Esophagus (tissue), 2 donors: Measurements from ENCODE around the gene SURF2. TPM values are rescaled to one million over a fixed set of nuclear protein-coding genes. Genes with fewer than 3 reads are reported as not detected.
"Not testable (repeated sequence)": the region's sequence is repeated elsewhere in the genome, so short reads cannot be mapped to it uniquely, and the experiment has no call there.

Experiments
- H3K27ac ChIP-seq, 2 donors: one replicate each; pipeline ENCODE4 v1.5.1; 2013; ENCODE audit warnings: low read depth in 2 of 2, mild to moderate bottlenecking in 2 of 2, inconsistent platforms in 1 of 2, low read length in 1 of 2, moderate library complexity in 1 of 2
- H3K27me3 ChIP-seq, 2 donors: one replicate each; pipeline ENCODE4 v1.6.1; 2013; ENCODE audit warnings: low read length in 2 of 2, control low read depth in 1 of 2, mild to moderate bottlenecking in 1 of 2; ENCODE audit not compliant: insufficient read depth in 2 of 2, control insufficient read depth in 1 of 2
- H3K36me3 ChIP-seq, 2 donors: one replicate each; pipeline ENCODE4 v1.6.1; 2013; ENCODE audit warnings: low read length in 1 of 2; ENCODE audit not compliant: control insufficient read depth in 2 of 2, insufficient read depth in 2 of 2
- H3K4me1 ChIP-seq, 2 donors: one replicate each; pipeline ENCODE4 v1.6.1; 2013; ENCODE audit warnings: low read length in 1 of 2; ENCODE audit not compliant: control insufficient read depth in 2 of 2, insufficient read depth in 2 of 2
- H3K4me3 ChIP-seq, 2 donors: one replicate each; pipeline ENCODE4 v1.5.1; 2013; ENCODE audit warnings: low read length in 2 of 2, mild to moderate bottlenecking in 2 of 2, low read depth in 1 of 2, moderate library complexity in 1 of 2
- H3K9me3 ChIP-seq, 2 donors: one replicate each; pipeline ENCODE4 v1.6.1; 2013; ENCODE audit warnings: mild to moderate bottlenecking in 2 of 2, low read depth in 1 of 2, low read length in 1 of 2, moderate library complexity in 1 of 2; ENCODE audit not compliant: control insufficient read depth in 2 of 2, insufficient read depth in 1 of 2
- WGBS, 2 donors: extraction: QIAGEN DNeasy Blood & Tissue Kit; methylation state at CpG; one replicate each; pipeline ENCODE4 v1.1.7; 2013; 5-methylcytosine and 5-hydroxymethylcytosine counted together
- polyA plus RNA-seq, 2 donors: library from polyadenylated mRNA; stranded (reverse); fragments of 200-250 nt; gene quantifications; one replicate each; pipeline ENCODE4 v1.2.3, GENCODE V29; 2013
- donor health status: healthy with polysubstance abuse.
- donor health status: Bipolar disorder and iron deficiency.

The SURF2 gene
- polyA plus RNA-seq, 2 donors, result 32.9 to 36.4 TPM

DNA sequence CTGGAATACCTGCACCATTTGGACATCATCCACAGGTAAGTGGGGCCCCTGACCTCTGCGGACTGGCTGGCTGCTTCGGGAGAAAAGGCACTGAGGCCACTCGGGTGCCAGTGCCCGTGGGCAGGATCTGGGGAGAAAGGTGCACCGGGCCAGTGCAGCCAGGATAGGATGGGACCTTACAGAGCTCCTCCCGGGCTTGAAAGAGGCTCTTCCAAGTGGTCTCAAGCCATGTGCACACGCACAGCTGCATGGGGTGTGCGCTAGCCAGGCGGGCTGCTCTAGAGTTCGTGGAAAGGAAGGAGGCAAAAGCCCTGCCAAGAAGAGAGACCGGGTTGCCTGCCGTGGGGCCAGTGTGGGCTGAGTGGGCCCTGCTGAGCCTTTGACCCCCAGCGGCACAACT, 33.2 kb downstream of the SURF2 start:
- Histone ChIP-seq H3K27me3 (no peaks in the 10 kb centered on the region), H3K4me1 (peaks cover 0 to 4% of the 10 kb centered on the region in 2 donors), H3K27ac (no peak overlapping the region), H3K9me3 (peaks cover 0 to 2% of the 10 kb centered on the region in 2 donors), H3K4me3 (no peak overlapping the region), H3K36me3 (no peaks in the 10 kb centered on the region)
- 90 to 94% methylated on average over 13 of the region's 13 CpGs for WGBS, 2 donors

DNA sequence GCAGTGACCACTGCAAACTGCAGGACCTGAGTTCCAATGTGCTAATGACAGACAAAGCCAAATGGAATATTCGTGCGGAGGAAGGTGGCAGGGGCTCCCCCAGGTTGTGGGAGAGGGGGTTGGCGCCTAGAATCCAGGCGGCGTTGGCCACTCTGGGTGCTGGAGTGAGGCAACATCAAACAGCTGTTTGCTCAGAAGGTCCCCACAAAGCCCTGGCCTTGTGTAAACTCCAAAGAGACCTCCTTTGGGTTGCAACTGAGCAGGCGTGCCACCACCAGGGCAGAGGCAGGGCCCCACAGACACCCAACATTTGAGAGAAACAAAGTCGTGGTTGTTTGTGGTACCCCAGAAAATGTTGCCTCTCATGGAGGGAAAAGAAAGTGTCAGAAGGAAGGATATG, 34.4 kb downstream of the SURF2 start:
- no peaks in the 10 kb centered on the region for H3K36me3 ChIP-seq
- peaks cover 0 to 6% of the 10 kb centered on the region in 2 donors for H3K4me1 ChIP-seq
- 83 to 85% methylated on average over 7 of the region's 7 CpGs for WGBS, 2 donors
- H3K27me3 ChIP-seq, result no peaks in the 10 kb centered on the region
- H3K27ac ChIP-seq, result no peak overlapping the region
- no peak overlapping the region for H3K4me3 ChIP-seq
- peaks cover 0 to 3% of the 10 kb centered on the region in 2 donors for H3K9me3 ChIP-seq

- not testable (repeated sequence) for H3K36me3 ChIP-seq, H3K4me3 ChIP-seq, H3K4me1 ChIP-seq, H3K9me3 ChIP-seq, H3K27ac ChIP-seq, H3K27me3 ChIP-seq
- WGBS, 2 donors, result 42% methylated on average over 2 of the region's 4 CpGs
Measured at GRCh38 chr9:133391449-133391848, 35.1 kb downstream of the SURF2 start.

DNA sequence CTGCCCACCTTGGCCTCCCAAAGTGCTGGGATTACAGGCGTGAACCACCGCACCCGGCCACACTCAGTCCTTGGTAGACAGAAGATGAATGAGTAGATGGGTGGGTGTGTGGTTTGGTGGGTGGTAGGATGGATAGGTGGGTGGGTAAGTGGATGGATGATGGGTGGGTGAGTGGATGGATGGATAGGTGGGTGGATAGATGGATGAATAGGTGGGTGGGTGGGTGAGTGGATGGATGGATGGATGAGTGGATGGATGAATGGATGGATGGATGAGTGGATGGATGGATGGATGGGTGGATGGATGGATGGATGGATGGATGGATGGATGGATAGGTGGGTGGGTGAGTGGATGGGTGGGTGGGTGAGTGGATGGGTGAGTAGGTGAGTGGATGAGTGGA, 36.0 kb downstream of the SURF2 start:
- not testable (repeated sequence) for H3K27ac ChIP-seq, H3K4me1 ChIP-seq, H3K36me3 ChIP-seq, H3K4me3 ChIP-seq, H3K27me3 ChIP-seq, H3K9me3 ChIP-seq
- WGBS, 2 donors, result 90 to 95% methylated on average over 3 of the region's 3 CpGs

DNA sequence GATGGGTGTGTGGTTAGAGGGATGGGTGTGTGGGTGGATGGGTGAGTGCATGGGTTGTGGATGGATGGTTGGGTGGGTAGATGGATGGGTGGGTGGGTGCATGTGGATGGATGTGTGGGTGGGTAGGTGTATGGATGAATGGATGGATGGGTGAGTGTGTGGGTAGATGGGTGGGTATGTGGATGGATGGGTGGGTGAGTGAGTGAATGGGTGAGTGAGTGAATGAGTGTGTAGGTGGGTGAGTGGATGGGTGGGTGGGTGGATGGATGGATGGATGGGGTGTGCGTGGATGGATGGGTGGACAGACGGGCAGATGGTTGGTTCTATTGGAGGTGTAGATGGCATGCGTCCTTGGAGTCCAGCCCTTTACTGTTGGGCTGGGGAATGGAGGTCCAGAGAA, 37.0 kb downstream of the SURF2 start:
- Histone ChIP-seq H3K27ac (no peak overlapping the region), H3K9me3 (peaks cover 0 to 3% of the 10 kb centered on the region in 2 donors), H3K36me3 (no peaks in the 10 kb centered on the region), H3K4me1 (peaks cover 0 to 2% of the 10 kb centered on the region in 2 donors), H3K4me3 (no peak overlapping the region), H3K27me3 (no peaks in the 10 kb centered on the region)
- WGBS, 2 donors, result 84 to 88% methylated on average over 3 of the region's 3 CpGs

DNA sequence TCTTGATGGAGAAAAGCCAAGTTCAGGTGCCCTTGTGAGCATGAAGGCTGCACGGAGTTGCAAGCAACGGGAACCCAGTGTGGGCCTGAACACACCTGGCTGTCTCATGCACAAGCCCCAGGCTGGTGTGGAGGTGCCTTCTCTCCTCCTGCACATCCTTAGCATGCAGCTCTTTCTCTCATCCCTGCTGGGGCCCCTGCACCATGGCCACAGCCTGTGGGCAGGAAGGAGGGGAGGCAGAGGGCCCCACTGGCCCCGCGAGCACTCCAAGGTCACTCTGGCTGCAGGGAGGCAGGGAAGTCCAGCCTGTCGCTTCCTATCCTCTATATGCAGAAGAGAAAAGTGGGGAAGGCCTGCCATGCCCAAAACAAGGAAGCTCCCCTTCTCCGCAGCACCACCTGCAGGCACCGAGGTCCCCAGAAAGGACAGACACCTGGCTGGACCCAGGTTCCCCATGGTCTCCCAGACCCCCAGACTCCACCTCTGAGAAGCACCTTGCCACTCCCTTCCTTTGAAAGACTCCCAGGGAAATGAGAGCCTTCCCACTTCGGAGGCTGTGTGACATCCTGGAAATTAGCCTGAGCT, 38.4 kb downstream of the SURF2 start:
- Histone ChIP-seq H3K9me3 (peaks cover 0 to 3% of the 10 kb centered on the region in 2 donors), H3K36me3 (no peaks in the 10 kb centered on the region), H3K4me3 (no peak overlapping the region), H3K27ac (no peak overlapping the region), H3K4me1 (peaks cover 0 to 2% of the 10 kb centered on the region in 2 donors), H3K27me3 (no peaks in the 10 kb centered on the region)
- WGBS, 2 donors, result 32 to 36% methylated on average over 8 of the region's 8 CpGs

DNA sequence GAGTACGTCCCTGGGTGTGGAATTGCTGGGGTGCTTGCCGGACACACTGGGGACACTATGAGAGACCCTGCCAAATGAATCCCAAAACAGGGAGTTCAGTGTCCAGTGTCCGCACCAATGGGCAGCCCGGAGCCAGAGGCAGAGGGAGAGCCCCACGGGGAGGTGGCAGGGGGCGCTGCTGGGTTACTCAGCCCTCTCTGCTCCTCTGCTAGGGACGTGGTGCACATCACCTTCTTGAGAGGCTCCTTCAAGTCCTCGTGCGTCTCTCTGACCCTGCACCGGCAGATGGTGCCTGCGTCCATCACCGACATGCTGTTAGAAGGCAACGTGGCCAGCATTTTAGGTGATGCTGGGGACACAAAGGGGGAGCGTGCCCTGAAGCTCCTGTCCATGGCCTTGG, 40.6 kb downstream of the SURF2 start:
- Histone ChIP-seq H3K27ac (no peak overlapping the region), H3K36me3 (peaks cover 0 to 6% of the 10 kb centered on the region in 2 donors), H3K27me3 (no peaks in the 10 kb centered on the region), H3K4me1 (peaks cover 0 to 5% of the 10 kb centered on the region in 2 donors), H3K9me3 (peaks cover 0 to 3% of the 10 kb centered on the region in 2 donors), H3K4me3 (no peak overlapping the region)
- 32 to 33% methylated on average over 14 of the region's 14 CpGs for WGBS, 2 donors

- Histone ChIP-seq H3K27me3 (no peaks in the 10 kb centered on the region), H3K9me3 (peaks cover 0 to 3% of the 10 kb centered on the region in 2 donors), H3K36me3 (peaks cover 0 to 6% of the 10 kb centered on the region in 2 donors), H3K4me3 (no peak overlapping the region), H3K27ac (no peak overlapping the region), H3K4me1 (peaks cover 0 to 5% of the 10 kb centered on the region in 2 donors)
- WGBS, 2 donors, result 73 to 76% methylated on average over 6 of the region's 6 CpGs
Measured at GRCh38 chr9:133397370-133397769, 41.0 kb downstream of the SURF2 start.

DNA sequence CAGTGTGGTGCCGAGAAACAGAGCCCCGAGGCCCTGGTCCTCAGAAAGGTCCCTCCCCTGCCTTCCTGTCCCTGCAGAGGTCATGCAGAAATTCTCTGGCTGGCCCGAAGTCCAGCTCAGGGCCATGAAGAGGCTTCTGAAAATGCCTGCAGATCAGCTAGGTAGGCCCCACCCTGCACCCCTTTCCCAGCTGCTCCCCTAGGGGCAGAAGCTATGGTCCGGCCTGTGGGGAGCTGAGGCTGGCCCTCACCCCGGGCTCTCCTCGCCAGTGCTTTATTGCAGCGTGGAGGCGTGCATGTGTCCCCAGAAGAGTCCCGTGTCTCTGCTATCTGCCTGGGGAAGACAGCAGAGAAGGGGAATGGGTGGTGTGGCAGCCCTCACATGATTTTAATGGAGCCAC, 41.5 kb downstream of the SURF2 start:
- WGBS, 2 donors, result 56 to 67% methylated on average over 9 of the region's 9 CpGs
- H3K27ac ChIP-seq, result no peak overlapping the region
- peaks cover 0 to 3% of the 10 kb centered on the region in 2 donors for H3K9me3 ChIP-seq
- H3K4me1 ChIP-seq, result peaks cover 0 to 5% of the 10 kb centered on the region in 2 donors
- no peaks in the 10 kb centered on the region for H3K27me3 ChIP-seq
- H3K4me3 ChIP-seq, result no peak overlapping the region
- peaks cover 0 to 10% of the 10 kb centered on the region in 2 donors for H3K36me3 ChIP-seq

DNA sequence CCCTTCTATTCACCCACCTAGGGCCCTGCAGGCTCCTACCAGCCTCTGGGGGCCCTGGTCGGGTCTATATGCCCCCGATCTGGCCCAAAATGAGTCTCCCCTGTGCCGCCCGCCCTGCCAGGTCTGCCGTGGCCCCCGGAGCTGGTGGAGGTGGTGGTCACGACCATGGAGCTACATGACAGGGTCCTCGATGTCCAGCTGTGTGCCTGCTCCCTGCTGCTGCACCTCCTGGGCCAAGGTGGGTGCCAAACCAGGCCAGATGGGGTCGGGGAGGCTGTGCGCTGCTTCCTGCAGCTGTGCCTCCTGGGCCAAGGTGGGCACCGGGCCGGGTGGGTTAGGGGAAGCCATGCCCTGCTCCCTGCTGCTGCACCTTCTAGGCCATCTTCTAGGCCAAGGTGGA, 43.9 kb downstream of the SURF2 start:
- H3K4me1 ChIP-seq, result peaks cover 0 to 2% of the 10 kb centered on the region in 2 donors
- 89 to 90% methylated on average over 12 of the region's 12 CpGs for WGBS, 2 donors
- H3K4me3 ChIP-seq, result no peak overlapping the region
- no peak overlapping the region for H3K27ac ChIP-seq
- peaks cover 5 to 23% of the 10 kb centered on the region in 2 donors for H3K36me3 ChIP-seq
- no peaks in the 10 kb centered on the region for H3K9me3 ChIP-seq
- H3K27me3 ChIP-seq, result no peaks in the 10 kb centered on the region
